ENCODE results near the gene PCGF3.
"Not testable (repeated sequence)": the region's sequence is repeated elsewhere in the genome, so short reads cannot be mapped to it uniquely, and the experiment has no call there.

The PCGF3 gene

GRCh38 chr4:667545-667925, 38.1 kb upstream of the PCGF3 start:
- no peak for DNase-seq (ENCODE audit: low read depth, low spot score)

- DNase-seq (ENCODE audit: low read depth, low spot score) = not testable (repeated sequence)
Observed at GRCh38 chr4:668219-668618, 37.4 kb upstream of the PCGF3 start.

- DNase-seq (ENCODE audit: low read depth, low spot score) = not testable (repeated sequence)
Observed at GRCh38 chr4:669806-670559, 35.6 kb upstream of the PCGF3 start.

- no peak for DNase-seq (ENCODE audit: low read depth, low spot score)
Observed at GRCh38 chr4:671769-672168, 33.9 kb upstream of the PCGF3 start.

- no peak for DNase-seq (ENCODE audit: low read depth, low spot score)
Observed at GRCh38 chr4:673349-674091, 32.1 kb upstream of the PCGF3 start.

- peak; percentile 79 for DNase-seq (ENCODE audit: low read depth, low spot score)
Observed at GRCh38 chr4:674172-675035, 31.2 kb upstream of the PCGF3 start, which contains the start of the genes ATP5ME and MYL5. TSS of gene ATP5ME (minus strand) at chr4:674276. CDS start at chr4:674247, 29 bp downstream. TSS of gene MYL5 (plus strand) at chr4:674542. CDS start at chr4:678027, 3,485 bp downstream.

GRCh38 chr4:675036-675882, 30.4 kb upstream of the PCGF3 start:
- no peak for DNase-seq (ENCODE audit: low read depth, low spot score)

GRCh38 chr4:675980-676870, 29.4 kb upstream of the PCGF3 start:
- DNase-seq (ENCODE audit: low read depth, low spot score) = no peak

- no peak for DNase-seq (ENCODE audit: low read depth, low spot score)
Observed at GRCh38 chr4:676871-677235, 28.8 kb upstream of the PCGF3 start.

GRCh38 chr4:677431-678293, 28.0 kb upstream of the PCGF3 start:
- DNase-seq (ENCODE audit: low read depth, low spot score) = no peak

GRCh38 chr4:678331-679103, 27.1 kb upstream of the PCGF3 start:
- no peak for DNase-seq (ENCODE audit: low read depth, low spot score)

- DNase-seq (ENCODE audit: low read depth, low spot score) = no peak
Observed at GRCh38 chr4:679104-679481, 26.5 kb upstream of the PCGF3 start.

GRCh38 chr4:679629-680028, 26.0 kb upstream of the PCGF3 start:
- DNase-seq (ENCODE audit: low read depth, low spot score) = no peak

- DNase-seq (ENCODE audit: low read depth, low spot score) = no peak
Observed at GRCh38 chr4:680091-680490, 25.5 kb upstream of the PCGF3 start.

- DNase-seq (ENCODE audit: low read depth, low spot score) = no peak
Observed at GRCh38 chr4:680551-680927, 25.1 kb upstream of the PCGF3 start.

- DNase-seq (ENCODE audit: low read depth, low spot score) = no peak
Observed at GRCh38 chr4:680928-681645, 24.5 kb upstream of the PCGF3 start.

GRCh38 chr4:681736-682451, 23.7 kb upstream of the PCGF3 start:
- no peak for DNase-seq (ENCODE audit: low read depth, low spot score)
